ENCODE results near the gene AHNAK2. TPM values are rescaled to one million over a fixed set of nuclear protein-coding genes. Genes with fewer than 3 reads are reported as not detected.

AHNAK2 gene
- total RNA-seq, 1 experiment from 2014 or later = 45.0 TPM

- RAD21 ChIA-PET (ENCODE audit: low non-redundant PET in 1 of 2, low total read pairs in 2 of 2, uncharacterized antibody in 2 of 2, unreplicated experiment in 2 of 2) = no interaction called here
- intact Hi-C loops (cut with micrococcal nuclease) = no loop called here
Observed at GRCh38 chr14:105026802-105027563, 48.8 kb upstream of the AHNAK2 start.

More at GRCh38 chr14:105026802-105027563, 48.8 kb upstream of the AHNAK2 start:
- H3K4me2 ChIP-seq (ENCODE audit: low read length) = no peak overlapping the region
- H3K4me3 ChIP-seq (replicated peaks in 1 of 2; ENCODE audit: low read depth in 1 of 2, low read length in 2 of 2) = no peak overlapping the region
- POLR2A ChIA-PET = interaction anchor here (0.9 to 1.3 kb wide), 2 partner anchors 41 to 53 kb away, joined by 3 to 5 read pairs; partner anchors contain the start of gene CLBA1
- ATAC-seq (no peak), DNase-seq (ENCODE audit: low read depth, low spot score) (peak; percentile 37)
- H4K20me1 ChIP-seq (ENCODE audit: insufficient read depth) = no peaks in the 10 kb centered on the region
- H3K27ac ChIP-seq (ENCODE audit: low read depth, low read length) = no peak overlapping the region
- no peaks in the 10 kb centered on the region for H3K9me3 ChIP-seq (ENCODE audit: control insufficient read depth in 1 of 2, insufficient read depth in 1 of 2, low read depth in 1 of 2, low read length in 2 of 2)
- no peaks in the 10 kb centered on the region for H3K27me3 ChIP-seq (ENCODE audit: insufficient read depth, low read length)
- H3K36me3 ChIP-seq (ENCODE audit: control insufficient read depth in 1 of 2, insufficient read depth in 2 of 2, low read length in 2 of 2) = no peaks in the 10 kb centered on the region
- H3K9me2 ChIP-seq (ENCODE audit: insufficient read depth) = no peaks in the 10 kb centered on the region
- H3K4me1 ChIP-seq (ENCODE audit: control insufficient read depth in 1 of 2, insufficient read depth in 2 of 2, low read length in 2 of 2) = peaks cover 31 to 55% of the 10 kb centered on the region in 2 experiments
- no TSS peak for BruUV-seq (replicated peaks)
- TF ChIP-seq ZBTB33 (IDR thresholded peaks at IDR 0.05; ENCODE audit: extremely low read depth, insufficient replicate concordance, low read length) = no peak
- peak; percentile 74 for TF ChIP-seq SRF (IDR thresholded peaks at IDR 0.05; ENCODE audit: low read depth)
- H3K9ac ChIP-seq (ENCODE audit: low read length) = no peak overlapping the region
- H3K79me2 ChIP-seq (ENCODE audit: insufficient read depth, low read length) = peaks cover 5% of the 10 kb centered on the region
- CTCF ChIA-PET = interaction anchor here (1.4 kb wide), 1 partner anchor 64 kb away, joined by 3 read pairs; no protein-coding TSS in a partner anchor
- no peak overlapping the region for H2AFZ ChIP-seq (ENCODE audit: low read depth, low read length, poor library complexity, severe bottlenecking)

Measured in HCT116 (cell line).